H9 (cell line): ENCODE data around the gene CD300LD. TPM values are rescaled to one million over a fixed set of nuclear protein-coding genes. Genes with fewer than 3 reads are reported as not detected.

Source experiments
- DNase-seq: peaks from one replicate; pipeline ENCODE4 v3.0.0-alpha.2; 2017
- H2AFZ ChIP-seq: one replicate; pipeline ENCODE4 v1.6.1; 2013; ENCODE audit warnings: mild to moderate bottlenecking, low read length, control low read depth, moderate library complexity
- H2AK5ac ChIP-seq: 2 replicates; pipeline ENCODE4 v1.6.1; 2013; ENCODE audit warnings: low read length, control low read depth, mixed read lengths; ENCODE audit not compliant: insufficient read length
- H2BK120ac ChIP-seq: one replicate; pipeline ENCODE4 v1.6.1; 2013; ENCODE audit warnings: low read depth, mild to moderate bottlenecking, low read length, control low read depth, inconsistent platforms; ENCODE audit not compliant: poor library complexity, severe bottlenecking
- H2BK12ac ChIP-seq: 2 replicates; pipeline ENCODE4 v1.6.1; 2013; ENCODE audit warnings: low read length, control low read depth, mixed read lengths, low read depth; ENCODE audit not compliant: insufficient read length
- H2BK15ac ChIP-seq: 2 replicates; pipeline ENCODE4 v1.6.1; 2013; ENCODE audit warnings: low read depth, low read length, control low read depth
- H2BK20ac ChIP-seq: one replicate; pipeline ENCODE4 v1.6.1; 2013; ENCODE audit warnings: low read depth, mild to moderate bottlenecking, low read length, control low read depth, inconsistent platforms; ENCODE audit not compliant: poor library complexity, severe bottlenecking
- H2BK5ac ChIP-seq: 2 replicates; pipeline ENCODE4 v1.6.1; 2013; ENCODE audit warnings: low read length, control low read depth, mixed read lengths; ENCODE audit not compliant: insufficient read length
- H3K14ac ChIP-seq: 2 replicates; pipeline ENCODE4 v1.6.1; 2013; ENCODE audit warnings: low read length, control low read depth; ENCODE audit not compliant: insufficient read depth
- H3K18ac ChIP-seq: 2 replicates; pipeline ENCODE4 v1.6.1; 2013; ENCODE audit warnings: low read depth, mild to moderate bottlenecking, mixed read lengths, low read length, control low read depth; ENCODE audit not compliant: insufficient read length
- H3K23ac ChIP-seq: 2 replicates; pipeline ENCODE4 v1.6.1; 2013; ENCODE audit warnings: low read length, control low read depth, mixed read lengths, low read depth; ENCODE audit not compliant: insufficient read length
- H3K23me2 ChIP-seq: 2 replicates; pipeline ENCODE4 v1.6.1; 2013; ENCODE audit warnings: low read depth, mild to moderate bottlenecking, mixed read lengths, low read length, control low read depth; ENCODE audit not compliant: insufficient read length, poor library complexity, severe bottlenecking
- H3K27ac ChIP-seq: 2 replicates; pipeline ENCODE4 v1.5.1; 2013; ENCODE audit warnings: low read length, control low read depth, mixed read lengths, low read depth; ENCODE audit not compliant: insufficient read length
- H3K27me3 ChIP-seq: 2 replicates; pipeline ENCODE4 v1.6.1; 2013; ENCODE audit warnings: low read length, control low read depth, inconsistent platforms; ENCODE audit not compliant: insufficient read depth
- H3K4ac ChIP-seq: 2 replicates; pipeline ENCODE4 v1.6.1; 2013; ENCODE audit warnings: low read depth, mild to moderate bottlenecking, control low read depth, inconsistent platforms, low read length, moderate library complexity
- H3K4me1 ChIP-seq: 2 replicates; pipeline ENCODE4 v1.6.1; 2013; ENCODE audit warnings: low read length, control low read depth, inconsistent platforms; ENCODE audit not compliant: insufficient read depth
- H3K4me2 ChIP-seq: 2 replicates; pipeline ENCODE4 v1.6.1; 2013; ENCODE audit warnings: low read length, control low read depth, mixed read lengths; ENCODE audit not compliant: insufficient read length, insufficient read depth
- H3K56ac ChIP-seq: 2 replicates; pipeline ENCODE4 v1.6.1; 2013; ENCODE audit warnings: low read depth, mild to moderate bottlenecking, mixed read lengths, low read length, control low read depth; ENCODE audit not compliant: insufficient read length
- H3K79me1 ChIP-seq: 2 replicates; pipeline ENCODE4 v1.6.1; 2013; ENCODE audit warnings: low read depth, mild to moderate bottlenecking, moderate library complexity, low read length, control low read depth, inconsistent platforms; ENCODE audit not compliant: insufficient read depth, poor library complexity, severe bottlenecking
- H3K79me2 ChIP-seq: 2 replicates; pipeline ENCODE4 v1.6.1; 2013; ENCODE audit warnings: low read length, control low read depth, inconsistent platforms; ENCODE audit not compliant: insufficient read depth
- H3K9ac ChIP-seq: 2 replicates; pipeline ENCODE4 v1.6.1; 2013; ENCODE audit warnings: low read length, control low read depth, mixed read lengths; ENCODE audit not compliant: insufficient read length; ENCODE audit errors: extremely low read depth
- H3K9me3 ChIP-seq: one replicate; pipeline ENCODE4 v1.6.1; 2013; ENCODE audit warnings: low read depth, low read length, inconsistent platforms; ENCODE audit not compliant: control insufficient read depth
- H3T11ph ChIP-seq: one replicate; pipeline ENCODE4 v1.6.1; 2013; ENCODE audit warnings: mild to moderate bottlenecking, low read length, control low read depth, inconsistent platforms
- H4K20me1 ChIP-seq: one replicate; pipeline ENCODE4 v1.6.1; 2013; ENCODE audit not compliant: control insufficient read depth, insufficient read length, insufficient read depth
- H4K5ac ChIP-seq: 2 replicates; pipeline ENCODE4 v1.6.1; 2013; ENCODE audit warnings: low read depth, mild to moderate bottlenecking, mixed read lengths, low read length, control low read depth; ENCODE audit not compliant: insufficient read length
- H4K8ac ChIP-seq: replicated peaks from 2 replicates; pipeline ENCODE4 v1.6.1; 2013; ENCODE audit warnings: low read length, control low read depth, mixed read lengths, low read depth; ENCODE audit not compliant: insufficient read length
- H4K91ac ChIP-seq: 2 replicates; pipeline ENCODE4 v1.6.1; 2013; ENCODE audit warnings: low read depth, mild to moderate bottlenecking, moderate library complexity, mixed read lengths, low read length, control low read depth; ENCODE audit not compliant: insufficient read length
- H3K27ac Mint-ChIP-seq, 3 experiments: 2 replicates in 2 of 3; 3 replicates in 1 of 3; pipeline ENCODE4 v1.8.0; 2020 to 2021; ENCODE audit warnings: mixed read lengths in 3 of 3, mild to moderate bottlenecking in 1 of 3, moderate library complexity in 1 of 3
- H3K27me3 Mint-ChIP-seq: 2 replicates; pipeline ENCODE4 v1.8.0; 2021; ENCODE audit warnings: low read depth, mild to moderate bottlenecking, moderate library complexity, mixed read lengths
- H3K36me3 Mint-ChIP-seq, 3 experiments: 2 replicates in 2 of 3; 3 replicates in 1 of 3; pipeline ENCODE4 v1.8.0; 2020 to 2021; ENCODE audit warnings: low read depth in 3 of 3, mixed read lengths in 3 of 3; ENCODE audit not compliant: insufficient read depth in 1 of 3
- H3K4me1 Mint-ChIP-seq, 2 experiments: 2 replicates each; pipeline ENCODE4 v1.8.0; 2020; ENCODE audit warnings: mixed read lengths in 2 of 2
- H3K4me3 Mint-ChIP-seq, 2 experiments: 2 replicates in 1 of 2; 3 replicates in 1 of 2; pipeline ENCODE4 v1.8.0; 2020 to 2021; ENCODE audit warnings: mild to moderate bottlenecking in 2 of 2, mixed read lengths in 2 of 2, moderate library complexity in 1 of 2
- H3K9me3 Mint-ChIP-seq, 2 experiments: 2 replicates in 1 of 2; 3 replicates in 1 of 2; pipeline ENCODE4 v1.8.0; 2020; ENCODE audit warnings: mild to moderate bottlenecking in 2 of 2, mixed read lengths in 2 of 2, moderate library complexity in 1 of 2
- WGBS: extraction: QIAGEN DNeasy Blood & Tissue Kit; methylation state at CpG from one replicate; pipeline ENCODE4 v1.1.7; 2013; ENCODE audit warnings: missing lambda C conversion rate, low lambda C conversion rate, mixed read lengths; ENCODE audit not compliant: insufficient read length; ENCODE audit errors: extremely low coverage; 5-methylcytosine and 5-hydroxymethylcytosine counted together
- total RNA-seq: library from RNA; stranded (reverse); gene quantifications from 2 replicates; pipeline ENCODE4 v1.2.1, GENCODE V29; 2021
- TF ChIP-seq, protein P1 (sequence below): fragments of 200-600 bp; sonication (generic); conservative IDR thresholded peaks from 3 replicates; pipeline ENCODE4 v1.8.0; 2021; ENCODE audit warnings: antibody characterized with exemption, mild to moderate bottlenecking

The CD300LD gene
- total RNA-seq, 1 experiment from 2014 or later = not detected

DNA sequence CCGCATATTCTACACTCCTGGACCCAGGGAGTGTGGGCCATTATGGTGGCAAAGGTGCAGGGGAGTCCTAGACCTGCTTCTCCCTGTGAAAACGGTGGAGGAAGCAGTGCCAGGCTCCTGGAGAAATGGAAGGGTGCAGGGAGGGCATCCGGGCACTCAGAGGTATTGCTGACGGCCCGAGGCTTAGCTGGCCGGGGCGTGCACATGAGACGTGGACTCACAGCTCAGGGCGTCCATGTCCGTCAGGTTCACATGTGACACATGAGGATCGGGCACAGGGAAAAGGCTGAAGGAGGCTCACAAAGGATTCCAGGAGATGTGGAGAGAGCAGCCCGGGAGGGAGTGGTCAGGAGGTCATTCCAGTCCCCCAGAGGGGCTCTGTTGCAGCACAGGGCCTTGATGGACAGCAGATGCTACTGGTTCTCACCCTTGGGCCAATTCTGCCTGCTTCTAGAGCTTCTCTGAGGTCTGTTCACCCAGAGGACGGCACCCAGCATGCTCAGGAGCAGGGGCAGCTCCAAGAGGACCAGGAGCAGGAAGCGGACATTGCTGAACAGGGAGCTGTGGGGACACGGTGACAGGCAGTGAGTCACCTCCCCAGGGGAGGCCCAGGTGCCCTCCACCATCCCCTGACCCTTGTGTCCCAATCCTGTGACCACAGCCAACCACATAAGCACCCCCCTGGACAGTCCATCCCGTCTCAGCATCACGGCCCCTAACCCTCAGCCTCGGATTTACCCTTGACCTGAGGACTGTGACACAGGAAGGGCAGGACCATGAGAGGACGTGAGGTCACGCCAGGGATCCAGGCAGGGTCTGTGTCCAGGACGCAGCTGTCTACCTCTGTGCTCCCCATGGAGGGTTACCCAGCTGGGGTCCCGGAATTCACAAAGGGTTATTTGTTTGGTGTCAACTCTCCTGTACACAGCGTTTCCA is 50.6 kb downstream of the CD300LD start:
- no peak overlapping the region for H2AFZ ChIP-seq
- Mint-ChIP-seq H3K27ac (peak overlapping the region in 1 of 3 experiments; percentile 56; a peak in 1 of 7 replicates), H3K4me3 (no peak overlapping the region), H3K9me3 (peaks cover 0 to 2% of the 10 kb centered on the region in 2 experiments; a peak in 1 of 5 replicates), H3K36me3 (no peaks in the 10 kb centered on the region), H3K4me1 (no peaks in the 10 kb centered on the region), H3K27me3 (peaks cover 44% of the 10 kb centered on the region)
- H3K23me2 ChIP-seq = no peaks in the 10 kb centered on the region
- no peak overlapping the region for H2BK12ac ChIP-seq
- no peak overlapping the region for H3K56ac ChIP-seq
- no peak overlapping the region for H3K14ac ChIP-seq
- no peaks in the 10 kb centered on the region for H3K79me1 ChIP-seq
- H2BK120ac ChIP-seq = no peak overlapping the region
- no peak overlapping the region for H3K9ac ChIP-seq
- H3K4ac ChIP-seq = no peak overlapping the region
- no peak overlapping the region for H2BK15ac ChIP-seq
- H3K27ac ChIP-seq = no peak overlapping the region
- no peak overlapping the region for H4K8ac ChIP-seq
- no peak overlapping the region for H4K91ac ChIP-seq
- H3K4me2 ChIP-seq = no peak overlapping the region
- no peak overlapping the region for H4K5ac ChIP-seq
- H2BK5ac ChIP-seq = no peak overlapping the region
- DNase-seq = no peak
- no peak overlapping the region for H3K23ac ChIP-seq
- no peaks in the 10 kb centered on the region for H3K4me1 ChIP-seq
- H2AK5ac ChIP-seq = no peak overlapping the region
- no peak overlapping the region for H2BK20ac ChIP-seq
- no peaks in the 10 kb centered on the region for H3K9me3 ChIP-seq
- no peaks in the 10 kb centered on the region for H4K20me1 ChIP-seq
- no peaks in the 10 kb centered on the region for H3K79me2 ChIP-seq
- no peaks in the 10 kb centered on the region for H3K27me3 ChIP-seq
- H3K18ac ChIP-seq = no peak overlapping the region
- no CpG with 5 or more reads among the region's 23 CpGs for WGBS
- TF ChIP-seq, protein P1, sequence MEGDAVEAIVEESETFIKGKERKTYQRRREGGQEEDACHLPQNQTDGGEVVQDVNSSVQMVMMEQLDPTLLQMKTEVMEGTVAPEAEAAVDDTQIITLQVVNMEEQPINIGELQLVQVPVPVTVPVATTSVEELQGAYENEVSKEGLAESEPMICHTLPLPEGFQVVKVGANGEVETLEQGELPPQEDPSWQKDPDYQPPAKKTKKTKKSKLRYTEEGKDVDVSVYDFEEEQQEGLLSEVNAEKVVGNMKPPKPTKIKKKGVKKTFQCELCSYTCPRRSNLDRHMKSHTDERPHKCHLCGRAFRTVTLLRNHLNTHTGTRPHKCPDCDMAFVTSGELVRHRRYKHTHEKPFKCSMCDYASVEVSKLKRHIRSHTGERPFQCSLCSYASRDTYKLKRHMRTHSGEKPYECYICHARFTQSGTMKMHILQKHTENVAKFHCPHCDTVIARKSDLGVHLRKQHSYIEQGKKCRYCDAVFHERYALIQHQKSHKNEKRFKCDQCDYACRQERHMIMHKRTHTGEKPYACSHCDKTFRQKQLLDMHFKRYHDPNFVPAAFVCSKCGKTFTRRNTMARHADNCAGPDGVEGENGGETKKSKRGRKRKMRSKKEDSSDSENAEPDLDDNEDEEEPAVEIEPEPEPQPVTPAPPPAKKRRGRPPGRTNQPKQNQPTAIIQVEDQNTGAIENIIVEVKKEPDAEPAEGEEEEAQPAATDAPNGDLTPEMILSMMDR = no peak
- no peak overlapping the region for H3T11ph ChIP-seq
